ENCODE results near the gene ELMO3. TPM values are rescaled to one million over a fixed set of nuclear protein-coding genes. Genes with fewer than 3 reads are reported as not detected.

ELMO3 gene
- total and polyA plus RNA-seq, 7 donors = 0.26 to 0.82 (median 0.53) TPM

- Histone ChIP-seq H3K36me3 (ENCODE audit: insufficient read depth in 1 of 2, low read depth in 1 of 2) (peaks cover 10 to 39% of the 10 kb centered on the region in 2 donors), H3K4me1 (peaks cover 11% of the 10 kb centered on the region), H3K9me3 (no peaks in the 10 kb centered on the region), H3K27ac (no peak overlapping the region), H3K27me3 (ENCODE audit: insufficient read depth in 3 of 3, low read length in 2 of 3) (no peaks in the 10 kb centered on the region), H3K4me3 (no peak overlapping the region)
- no peak for DNase-seq
- WGBS, 3 donors = 93 to 96% (median 94%) methylated on average over 10 to 12 of the region's 12 CpGs
- no peak for ATAC-seq
- TF ChIP-seq CTCF (IDR thresholded peaks at IDR 0.05) = no peak
- intact Hi-C loops (cut with DNase I) = no loop called here
These were observed 3.5 kb downstream of the ELMO3 start for GRCh38 chr16:67202426-67202825.

GRCh38 chr16:67202956-67203493 lies 4.1 kb downstream of the ELMO3 start:
- DNase-seq (no peak), ATAC-seq (no peak)
- Histone ChIP-seq H3K9me3 (no peaks in the 10 kb centered on the region), H3K36me3 (ENCODE audit: insufficient read depth in 1 of 2, low read depth in 1 of 2) (peaks cover 8 to 33% of the 10 kb centered on the region in 2 donors), H3K4me3 (no peak overlapping the region), H3K27me3 (ENCODE audit: insufficient read depth in 3 of 3, low read length in 2 of 3) (no peaks in the 10 kb centered on the region), H3K4me1 (peaks cover 16% of the 10 kb centered on the region), H3K27ac (no peak overlapping the region)
- intact Hi-C loops (cut with DNase I) = no loop called here
- TF ChIP-seq CTCF (IDR thresholded peaks at IDR 0.05) = no peak
- WGBS, 3 donors = 90 to 95% (median 95%) methylated on average over 22 to 23 of the region's 23 CpGs

DNA sequence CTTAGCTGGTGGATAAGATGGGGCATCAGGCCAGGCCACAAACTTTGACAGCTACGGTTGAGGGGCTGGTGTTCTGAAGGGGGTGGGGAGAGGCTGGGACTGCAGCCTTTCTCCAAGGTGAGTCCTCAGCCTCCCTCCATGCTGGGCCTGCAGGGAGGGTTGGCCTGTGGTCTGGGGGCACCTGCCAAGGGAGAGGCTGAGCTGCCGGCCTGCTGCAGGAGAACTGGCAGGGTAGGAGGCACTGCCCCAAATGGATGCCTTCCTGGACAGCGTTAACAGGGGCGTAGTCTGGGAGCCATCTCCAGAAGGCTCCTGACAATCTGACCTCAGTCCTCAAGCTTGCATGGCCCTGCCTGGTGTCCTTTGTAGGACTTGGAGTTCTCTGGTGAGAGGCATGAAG lies 5.1 kb downstream of the ELMO3 start:
- Histone ChIP-seq H3K9me3 (no peaks in the 10 kb centered on the region), H3K27me3 (ENCODE audit: insufficient read depth in 3 of 3, low read length in 2 of 3) (no peaks in the 10 kb centered on the region), H3K27ac (no peak overlapping the region), H3K4me3 (no peak overlapping the region), H3K36me3 (ENCODE audit: insufficient read depth in 1 of 2, low read depth in 1 of 2) (peaks cover 5 to 31% of the 10 kb centered on the region in 2 donors), H3K4me1 (peaks cover 16% of the 10 kb centered on the region)
- intact Hi-C loops (cut with DNase I) = no loop called here
- TF ChIP-seq CTCF (IDR thresholded peaks at IDR 0.05) = no peak
- DNase-seq (no peak), ATAC-seq (no peak)
- 63 to 76% (median 64%) methylated on average over 4 of the region's 4 CpGs for WGBS, 3 donors

DNA sequence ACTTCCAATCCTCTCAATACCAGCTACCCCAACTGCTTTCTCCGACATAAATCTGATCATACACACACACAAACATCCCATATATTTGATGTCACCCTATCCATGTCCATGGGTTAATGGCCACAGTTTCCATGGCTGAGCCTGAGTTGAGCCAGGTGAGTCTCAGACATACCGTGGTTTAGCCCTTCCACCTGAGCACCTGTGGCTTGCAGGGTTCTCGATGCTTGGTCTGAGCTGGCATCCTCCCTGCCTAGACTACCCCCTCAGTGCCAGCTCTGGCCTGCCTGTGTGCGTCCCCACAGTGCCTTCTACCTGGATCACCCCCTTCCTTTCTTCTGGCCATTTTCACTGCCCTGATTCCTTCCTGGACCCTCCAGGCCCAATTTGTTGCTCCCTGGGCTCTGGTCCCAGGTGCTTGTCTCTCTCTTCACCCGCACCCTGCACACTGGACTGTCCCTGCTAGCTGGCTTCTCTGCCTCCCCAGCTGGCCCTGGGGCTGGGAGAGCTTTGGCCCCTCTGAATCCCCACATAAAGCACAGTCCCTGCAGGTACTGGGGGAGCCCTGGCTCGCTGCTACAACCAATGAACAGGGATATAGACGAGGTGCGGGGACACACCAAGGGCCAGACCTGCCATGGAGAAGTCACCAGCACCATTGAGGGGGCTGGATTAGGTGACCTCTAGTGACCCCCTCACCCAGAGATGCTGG lies 7.4 kb downstream of the ELMO3 start:
- 93 to 95% (median 94%) methylated on average over 8 of the region's 8 CpGs for WGBS, 3 donors
- TF ChIP-seq CTCF (IDR thresholded peaks at IDR 0.05) = no peak
- Histone ChIP-seq H3K27me3 (ENCODE audit: insufficient read depth in 3 of 3, low read length in 2 of 3) (no peaks in the 10 kb centered on the region), H3K36me3 (ENCODE audit: insufficient read depth in 1 of 2, low read depth in 1 of 2) (peaks cover 5 to 30% of the 10 kb centered on the region in 2 donors), H3K4me1 (peaks cover 26% of the 10 kb centered on the region), H3K9me3 (no peaks in the 10 kb centered on the region), H3K4me3 (no peak overlapping the region), H3K27ac (no peak overlapping the region)
- intact Hi-C loops (cut with DNase I) = no loop called here
- ATAC-seq (no peak), DNase-seq (no peak)
